GM08714 (cell line): Measurements from ENCODE around the gene LCN15.

ENCODE experiments used
- H3K4me3 ChIP-seq: fragments of 200-500 bp; sonication (Bioruptor generic); 2 replicates; pipeline ENCODE4 v1.5.1; 2014; ENCODE audit warnings: mild to moderate bottlenecking, low read length, inconsistent platforms
- ZNF274 ChIP-seq: IDR thresholded peaks from 2 replicates; pipeline ENCODE4 v1.6.1; 2012; ENCODE audit warnings: mild to moderate bottlenecking, low read depth, low read length

Gene LCN15

GRCh38 chr9:136747161-136748060, 16.9 kb downstream of the LCN15 start:
- H3K4me3 ChIP-seq = no peak overlapping the region
- TF ChIP-seq ZNF274 = no peak

DNA sequence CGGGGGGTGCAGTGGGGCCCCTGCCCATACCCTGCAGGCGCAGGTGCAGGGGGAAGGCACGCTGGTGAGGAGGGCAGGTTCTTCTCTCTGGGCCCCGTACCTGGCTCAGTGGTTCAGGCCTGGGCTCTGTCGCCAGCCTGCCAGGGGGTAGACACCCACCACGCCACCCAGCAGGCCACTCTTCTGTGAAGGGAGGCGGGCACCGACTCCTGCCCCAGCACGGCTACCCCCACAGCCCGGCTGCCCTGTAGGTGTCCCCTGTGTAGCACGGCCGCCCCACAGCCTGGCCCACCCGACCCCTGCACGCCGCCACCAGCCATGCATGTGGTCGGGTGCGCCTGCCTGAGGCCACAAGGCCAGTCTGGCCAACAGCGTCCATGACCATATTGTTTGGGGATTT, 17.7 kb downstream of the LCN15 start:
- no peak overlapping the region for H3K4me3 ChIP-seq
- no peak for TF ChIP-seq ZNF274

DNA sequence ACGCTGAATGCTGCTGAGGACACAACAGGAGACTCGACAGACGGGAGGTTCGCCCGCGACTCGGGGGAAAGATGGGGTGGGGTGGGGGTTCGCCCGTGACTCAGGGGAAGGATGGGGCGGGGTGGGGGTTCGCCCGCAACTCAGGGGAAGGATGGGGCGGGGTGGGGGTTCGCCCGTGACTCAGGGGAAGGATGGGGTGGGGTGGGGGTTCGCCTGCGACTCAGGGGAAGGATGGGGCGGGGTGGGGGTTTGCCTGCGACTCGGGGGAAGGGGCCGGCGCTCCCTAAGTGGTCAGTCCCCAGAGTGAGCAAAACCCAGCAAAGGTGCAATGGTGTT, 18.2 kb downstream of the LCN15 start:
- TF ChIP-seq ZNF274 = no peak
- H3K4me3 ChIP-seq = no peak overlapping the region

- no peak for TF ChIP-seq ZNF274
- no peak overlapping the region for H3K4me3 ChIP-seq
Observed at GRCh38 chr9:136745389-136746154, 18.7 kb downstream of the LCN15 start.

- no peak for TF ChIP-seq ZNF274
- H3K4me3 ChIP-seq = no peak overlapping the region
Observed at GRCh38 chr9:136744773-136745172, 19.5 kb downstream of the LCN15 start.

DNA sequence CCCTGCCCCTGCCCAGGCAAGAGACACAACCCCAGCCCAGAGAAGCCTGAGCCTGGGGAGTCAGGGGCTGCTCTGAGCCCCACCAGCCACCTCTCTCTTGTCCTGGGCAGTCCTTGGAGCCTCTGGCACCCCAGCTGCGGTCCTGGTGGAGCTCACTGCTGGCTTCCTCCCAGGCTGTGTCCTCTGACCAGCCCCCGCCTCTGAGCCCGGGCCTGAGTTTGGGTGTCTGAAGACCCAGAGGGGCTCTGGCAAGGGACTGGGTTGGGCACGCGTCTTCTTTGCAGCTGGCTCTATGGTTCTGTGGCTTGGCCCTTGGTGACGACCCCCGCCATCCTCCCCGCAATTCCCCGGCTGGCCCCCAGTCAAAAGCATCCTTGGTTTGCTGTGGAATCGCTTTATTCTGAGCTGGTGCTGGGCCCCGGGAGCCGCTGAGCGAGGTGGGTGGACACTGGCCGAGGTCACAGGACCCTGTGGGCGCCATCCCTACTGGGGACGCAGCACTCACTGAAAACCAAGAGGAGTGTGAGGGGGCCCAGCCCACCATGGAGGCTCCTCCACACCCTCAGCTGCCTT, 20.6 kb downstream of the LCN15 start:
- no peak for TF ChIP-seq ZNF274
- H3K4me3 ChIP-seq = no peak overlapping the region

GRCh38 chr9:136742591-136743391, 21.5 kb downstream of the LCN15 start, which contains the start of gene LCN10:
TSS of gene LCN10 (minus strand) at chr9:136742940. CDS start at chr9:136742903, 37 bp downstream.
- H3K4me3 ChIP-seq = no peak within 1 kb of the TSS
- no peak for TF ChIP-seq ZNF274

- H3K4me3 ChIP-seq = no peak overlapping the region
- TF ChIP-seq ZNF274 = no peak
Observed at GRCh38 chr9:136741883-136742571, 22.3 kb downstream of the LCN15 start.

- no peak overlapping the region for H3K4me3 ChIP-seq
- TF ChIP-seq ZNF274 = no peak
Observed at GRCh38 chr9:136740971-136741882, 23.1 kb downstream of the LCN15 start.

DNA sequence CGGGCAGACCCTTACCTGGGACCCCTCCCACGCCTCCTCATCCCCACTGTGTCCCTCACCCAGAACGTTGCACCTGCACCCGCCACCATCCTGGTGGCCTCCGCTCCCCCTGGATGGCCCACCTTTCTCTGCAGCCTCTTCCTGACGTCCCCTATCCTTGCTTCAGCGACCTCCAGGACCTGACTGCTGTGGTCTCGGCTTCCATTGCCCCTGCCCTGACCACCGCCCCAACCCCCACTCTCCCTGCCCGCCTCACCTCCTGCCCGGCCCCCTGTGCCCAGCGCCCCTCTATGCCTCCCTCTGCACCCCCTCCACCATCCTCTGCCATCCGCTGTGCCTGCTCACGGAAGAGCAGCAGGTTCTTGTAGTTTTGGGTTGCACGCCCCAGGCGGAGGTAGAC, 23.8 kb downstream of the LCN15 start:
- H3K4me3 ChIP-seq = no peak overlapping the region

GRCh38 chr9:136740069-136740468, 24.2 kb downstream of the LCN15 start:
- TF ChIP-seq ZNF274 = no peak
- no peak overlapping the region for H3K4me3 ChIP-seq

More for the DNA sequence above, 23.8 kb downstream of the LCN15 start:
- no peak for TF ChIP-seq ZNF274

DNA sequence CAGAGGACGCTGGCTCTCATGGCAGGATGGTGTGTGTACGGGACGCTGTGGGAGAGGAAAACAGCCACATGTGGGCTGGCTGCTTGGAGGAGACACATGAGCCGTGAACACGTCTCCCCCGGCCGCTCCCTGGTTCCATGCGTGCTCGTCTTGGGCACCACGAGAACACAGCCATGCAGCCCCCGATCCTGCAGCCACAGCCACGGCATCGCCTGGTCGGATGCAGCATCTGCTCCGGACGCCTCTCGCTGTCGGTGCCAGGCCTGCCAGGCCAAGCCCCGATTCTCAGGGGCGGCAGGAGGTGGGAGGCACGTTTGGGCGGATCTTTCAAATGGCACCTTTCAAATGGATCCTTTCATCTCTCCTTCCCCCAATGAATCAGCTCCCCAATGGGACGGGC, 24.8 kb downstream of the LCN15 start:
- TF ChIP-seq ZNF274 = no peak
- no peak overlapping the region for H3K4me3 ChIP-seq
